Epithelial cell of proximal tubule (primary cell): ENCODE results near the gene PPP1R1C. TPM values are rescaled to one million over a fixed set of nuclear protein-coding genes. Genes with fewer than 3 reads are reported as not detected.
"Not testable (repeated sequence)": the region's sequence is repeated elsewhere in the genome, so short reads cannot be mapped to it uniquely, and the experiment has no call there.

ENCODE experiments used
- DNase-seq: peaks from one replicate; pipeline ENCODE4 v3.0.0-alpha.2; 2011; ENCODE audit warnings: low read depth
- H3K4me3 ChIP-seq: 2 replicates; pipeline ENCODE4 v1.5.1; 2011; ENCODE audit warnings: low read depth, mild to moderate bottlenecking, low read length
- total RNA-seq: library from RNA; depleted of rRNA; stranded (reverse); fragments of >200 nt; gene quantifications from 2 replicates; pipeline ENCODE4 v1.2.3, GENCODE V29; 2015
- TF ChIP-seq, protein P1 (sequence below): conservative IDR thresholded peaks from 2 replicates; pipeline ENCODE4 v1.5.1; 2012; ENCODE audit warnings: low read depth, mild to moderate bottlenecking, low read length

The PPP1R1C gene
- total RNA-seq, 1 donor from 2014 or later = 0.35 TPM

DNA sequence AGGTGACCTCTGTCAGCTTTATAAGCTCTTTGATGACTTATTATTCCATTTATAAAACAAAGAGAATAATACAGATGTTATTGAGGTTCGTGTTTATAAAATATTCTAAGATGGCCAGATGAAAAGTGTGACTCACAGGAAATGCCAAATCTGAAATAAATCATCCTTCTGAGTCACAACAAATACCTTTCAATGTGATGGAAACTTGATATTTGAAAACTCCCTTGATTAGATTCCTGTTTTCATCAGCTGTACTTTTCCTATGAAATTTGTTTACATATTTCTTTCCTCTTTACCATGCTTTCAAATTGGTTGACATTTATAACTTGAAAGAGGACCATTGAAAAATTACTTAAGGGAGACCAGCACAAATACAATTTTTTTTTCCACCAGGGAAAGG is 30.6 kb upstream of the PPP1R1C start:
- DNase-seq = no peak
- no peak overlapping the region for H3K4me3 ChIP-seq

DNA sequence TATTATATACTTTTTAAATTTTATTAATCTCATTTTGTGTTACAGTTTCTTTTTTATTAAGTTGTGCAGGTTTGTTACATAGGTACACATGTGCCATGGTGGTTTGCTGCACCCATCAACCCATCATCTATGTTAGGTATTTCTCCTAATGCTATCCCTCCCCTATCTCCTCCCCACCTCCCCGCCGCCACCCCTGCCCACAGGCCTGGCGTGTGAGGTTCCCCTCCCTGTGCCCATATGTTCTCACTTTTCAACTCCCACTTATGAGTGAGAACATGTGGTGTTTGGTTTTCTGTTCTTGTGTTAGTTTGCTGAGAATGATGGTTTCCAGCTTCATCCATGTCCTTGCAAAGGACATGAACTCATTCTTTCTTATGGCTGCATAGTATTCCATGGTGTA is 29.8 kb upstream of the PPP1R1C start:
- H3K4me3 ChIP-seq, DNase-seq: not testable (repeated sequence)

More for the DNA sequence above, 30.6 kb upstream of the PPP1R1C start:
- TF ChIP-seq, protein P1, sequence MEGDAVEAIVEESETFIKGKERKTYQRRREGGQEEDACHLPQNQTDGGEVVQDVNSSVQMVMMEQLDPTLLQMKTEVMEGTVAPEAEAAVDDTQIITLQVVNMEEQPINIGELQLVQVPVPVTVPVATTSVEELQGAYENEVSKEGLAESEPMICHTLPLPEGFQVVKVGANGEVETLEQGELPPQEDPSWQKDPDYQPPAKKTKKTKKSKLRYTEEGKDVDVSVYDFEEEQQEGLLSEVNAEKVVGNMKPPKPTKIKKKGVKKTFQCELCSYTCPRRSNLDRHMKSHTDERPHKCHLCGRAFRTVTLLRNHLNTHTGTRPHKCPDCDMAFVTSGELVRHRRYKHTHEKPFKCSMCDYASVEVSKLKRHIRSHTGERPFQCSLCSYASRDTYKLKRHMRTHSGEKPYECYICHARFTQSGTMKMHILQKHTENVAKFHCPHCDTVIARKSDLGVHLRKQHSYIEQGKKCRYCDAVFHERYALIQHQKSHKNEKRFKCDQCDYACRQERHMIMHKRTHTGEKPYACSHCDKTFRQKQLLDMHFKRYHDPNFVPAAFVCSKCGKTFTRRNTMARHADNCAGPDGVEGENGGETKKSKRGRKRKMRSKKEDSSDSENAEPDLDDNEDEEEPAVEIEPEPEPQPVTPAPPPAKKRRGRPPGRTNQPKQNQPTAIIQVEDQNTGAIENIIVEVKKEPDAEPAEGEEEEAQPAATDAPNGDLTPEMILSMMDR = no peak

DNA sequence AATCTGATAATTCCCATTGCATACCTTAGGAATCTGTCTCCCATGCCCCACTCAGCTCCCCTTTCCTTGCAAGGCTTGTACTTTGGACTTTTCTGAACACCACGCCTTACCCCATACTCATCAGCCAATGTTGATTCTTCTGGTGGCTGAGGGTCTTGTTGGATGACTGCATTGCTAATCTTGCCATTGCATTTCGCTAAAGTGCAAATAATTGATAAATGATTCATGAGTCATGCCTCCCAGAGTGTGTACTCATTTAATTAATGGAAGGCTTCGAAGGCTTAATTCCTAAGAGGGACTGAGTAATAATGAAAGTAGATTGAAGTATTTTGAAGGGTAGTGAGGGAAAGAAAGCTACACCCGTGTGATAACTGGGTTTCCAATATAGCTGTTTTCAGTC is 28.0 kb upstream of the PPP1R1C start:
- H3K4me3 ChIP-seq = no peak overlapping the region
- TF ChIP-seq, protein P1 = no peak
- no peak for DNase-seq

DNA sequence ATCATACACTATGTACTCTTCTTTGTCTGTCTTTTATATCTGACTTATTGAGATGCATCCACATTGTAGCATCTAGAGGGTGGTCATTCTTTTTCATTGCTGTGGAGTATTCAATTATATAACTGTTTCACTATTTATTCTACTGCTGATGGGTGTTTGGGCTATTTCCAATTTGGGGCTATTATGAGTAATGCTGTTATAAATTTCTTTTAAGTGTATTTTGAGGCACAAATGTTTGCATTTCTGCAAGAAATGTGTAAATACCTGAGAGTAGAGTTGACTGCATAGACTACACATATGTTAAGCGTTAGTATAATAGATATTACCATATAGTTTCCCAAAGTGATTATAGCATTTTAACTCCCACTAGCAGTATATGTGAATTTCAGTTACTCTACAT is 26.9 kb upstream of the PPP1R1C start:
- H3K4me3 ChIP-seq = no peak overlapping the region
- TF ChIP-seq, protein P1 = no peak
- no peak for DNase-seq

DNA sequence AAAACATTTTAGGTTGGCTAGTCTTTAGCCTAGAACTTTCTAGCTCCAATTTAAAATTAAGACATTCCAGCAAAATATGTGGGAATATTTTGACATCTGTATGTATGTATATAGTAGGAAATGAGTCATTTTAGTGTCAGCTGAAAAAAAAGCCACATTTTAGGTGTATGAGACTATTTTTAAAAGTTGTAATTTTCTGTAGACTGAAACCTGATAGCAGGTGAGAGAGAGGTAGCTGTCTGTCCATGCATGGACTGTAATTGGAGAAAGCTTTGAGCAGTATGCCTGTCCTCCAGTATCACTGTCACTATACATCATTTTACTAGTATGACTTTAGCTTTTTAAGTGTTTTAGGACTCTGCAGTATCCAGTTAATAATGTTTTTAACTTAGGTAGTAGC is 26.1 kb upstream of the PPP1R1C start:
- H3K4me3 ChIP-seq = no peak overlapping the region
- DNase-seq = no peak
- TF ChIP-seq, protein P1 = no peak

DNA sequence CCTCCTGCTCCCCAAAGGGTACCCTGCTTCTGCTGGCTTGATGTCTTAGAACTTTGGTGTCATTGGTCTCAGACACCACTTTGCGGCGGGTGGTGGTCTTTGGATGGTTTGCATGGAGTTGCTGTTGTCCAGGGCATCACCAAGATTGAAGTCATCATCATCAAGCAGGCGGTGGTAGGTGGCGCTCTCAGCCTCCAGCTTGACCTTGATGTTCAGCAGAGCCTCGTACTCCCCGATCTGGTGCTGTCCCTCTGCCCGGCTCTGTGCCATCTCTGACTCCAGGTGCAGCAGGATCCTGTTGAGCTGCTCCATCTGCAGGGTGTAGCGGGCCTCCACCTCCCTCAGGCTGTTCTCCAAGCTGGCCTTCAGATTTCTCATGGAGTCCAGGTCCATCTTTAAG is 24.5 kb upstream of the PPP1R1C start:
- not testable (repeated sequence) for H3K4me3 ChIP-seq, DNase-seq

DNA sequence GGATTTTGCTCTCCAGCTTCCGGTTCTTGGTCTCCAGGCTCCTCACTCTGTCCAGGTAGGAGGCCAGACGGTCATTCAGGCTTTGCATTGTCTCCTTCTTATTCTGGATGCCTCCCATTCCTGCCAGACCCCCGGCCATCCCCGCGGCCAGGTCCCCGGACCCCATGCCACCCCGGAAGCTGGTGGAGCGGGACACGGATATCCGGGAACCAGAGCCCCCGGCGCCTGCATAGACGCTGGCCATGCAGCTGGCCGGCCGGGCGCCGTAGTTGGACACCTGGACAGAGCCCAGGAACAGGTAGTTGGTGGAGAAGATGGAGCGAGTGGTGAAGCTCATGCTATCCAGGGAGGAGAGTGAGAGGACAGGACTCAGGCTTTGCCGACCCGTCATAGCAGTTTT is 23.5 kb upstream of the PPP1R1C start:
- TF ChIP-seq, protein P1 = no peak
- DNase-seq = no peak
- no peak overlapping the region for H3K4me3 ChIP-seq

DNA sequence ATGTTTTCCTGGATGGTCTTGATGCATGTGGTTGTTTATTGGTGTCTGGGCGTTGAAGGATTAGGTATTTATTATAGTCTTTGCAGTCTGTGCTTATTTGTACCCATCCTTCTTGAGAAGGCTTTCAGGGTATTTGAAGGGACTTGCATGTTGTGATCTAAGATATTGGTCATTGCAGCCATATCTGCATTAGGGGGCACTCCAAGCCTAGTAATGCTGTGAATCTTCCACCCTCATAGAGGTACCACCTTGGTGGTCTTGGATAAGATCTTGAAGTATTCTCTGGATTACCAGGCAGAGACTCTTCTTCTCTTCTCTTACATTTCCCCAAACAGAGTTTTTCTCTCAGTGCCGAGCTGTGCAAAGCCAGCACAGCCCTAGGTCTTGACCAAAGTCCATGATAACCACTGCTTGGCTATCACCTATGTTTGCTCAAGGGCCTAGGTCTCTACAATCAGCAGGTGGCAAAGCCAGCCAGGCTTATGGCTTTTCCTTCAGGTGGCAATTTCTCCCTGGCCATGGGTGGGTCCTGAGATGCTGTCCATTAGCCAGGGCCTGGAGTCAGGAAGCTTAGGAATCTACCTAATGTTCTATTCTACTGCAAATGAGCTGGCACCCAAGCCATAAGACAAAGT is 15.4 kb upstream of the PPP1R1C start:
- TF ChIP-seq, protein P1 = no peak
- H3K4me3 ChIP-seq = no peak overlapping the region
- DNase-seq = no peak
